GM18858 (cell line): Measurements from ENCODE around the gene PRIMPOL.

Experiments
- ATAC-seq: cut with Tn5 transposase; IDR thresholded peaks from one replicate; pipeline ENCODE4 v1.9.1; 2021; ENCODE audit not compliant: unreplicated experiment

The PRIMPOL gene

GRCh38 chr4:184664445-184665210 is 15.1 kb downstream of the PRIMPOL start:
- no peak for ATAC-seq

- ATAC-seq: no peak
Measured at GRCh38 chr4:184666670-184667069, 17.1 kb downstream of the PRIMPOL start.

GRCh38 chr4:184668096-184668495 is 18.6 kb downstream of the PRIMPOL start:
- no peak for ATAC-seq

- ATAC-seq: no peak
Measured at GRCh38 chr4:184668511-184669114, 19.1 kb downstream of the PRIMPOL start.

GRCh38 chr4:184669251-184669650 is 19.7 kb downstream of the PRIMPOL start:
- no peak for ATAC-seq

GRCh38 chr4:184671101-184671500 is 21.6 kb downstream of the PRIMPOL start:
- ATAC-seq: no peak

- ATAC-seq: no peak
Measured at GRCh38 chr4:184672741-184673140, 23.2 kb downstream of the PRIMPOL start.

- ATAC-seq: no peak
Measured at GRCh38 chr4:184674011-184674410, 24.5 kb downstream of the PRIMPOL start.

GRCh38 chr4:184675018-184675417 is 25.5 kb downstream of the PRIMPOL start:
- ATAC-seq: no peak

GRCh38 chr4:184675821-184676492 is 26.4 kb downstream of the PRIMPOL start:
- ATAC-seq: no peak

- no peak for ATAC-seq
Measured at GRCh38 chr4:184680698-184681097, 31.2 kb downstream of the PRIMPOL start.

- no peak for ATAC-seq
Measured at GRCh38 chr4:184681916-184682315, 32.4 kb downstream of the PRIMPOL start.

- no peak for ATAC-seq
Measured at GRCh38 chr4:184684491-184685189, 35.1 kb downstream of the PRIMPOL start.

- ATAC-seq: no peak
Measured at GRCh38 chr4:184688005-184688404, 38.5 kb downstream of the PRIMPOL start.

GRCh38 chr4:184688447-184688846 is 38.9 kb downstream of the PRIMPOL start:
- no peak for ATAC-seq

GRCh38 chr4:184689681-184690080 is 40.1 kb downstream of the PRIMPOL start:
- no peak for ATAC-seq

- no peak for ATAC-seq
Measured at GRCh38 chr4:184693056-184693455, 43.5 kb downstream of the PRIMPOL start.

- ATAC-seq: no peak
Measured at GRCh38 chr4:184694412-184694956, 44.9 kb downstream of the PRIMPOL start.

- ATAC-seq: no peak
Measured at GRCh38 chr4:184695178-184695896, 45.8 kb downstream of the PRIMPOL start.

- ATAC-seq: no peak
Measured at GRCh38 chr4:184697956-184698355, 48.4 kb downstream of the PRIMPOL start.

GRCh38 chr4:184699941-184700340 is 50.4 kb downstream of the PRIMPOL start:
- no peak for ATAC-seq
